ENCODE results near the gene DGKZ.

The DGKZ gene

GRCh38 chr11:46383404-46383758 is 36.1 kb downstream of the DGKZ start:
- Histone ChIP-seq H3K27me3 (ENCODE audit: control insufficient read depth, insufficient read depth, low read length) (no peaks in the 10 kb centered on the region), H3K4me3 (ENCODE audit: low read depth, low read length) (no peak overlapping the region)

GRCh38 chr11:46383974-46384701 is 36.9 kb downstream of the DGKZ start:
- H2AFZ ChIP-seq, result no peak overlapping the region
- no peak overlapping the region for H3K4me2 ChIP-seq (ENCODE audit: low read length)
- H3K27ac ChIP-seq, result no peak overlapping the region
- H3K36me3 ChIP-seq (ENCODE audit: control insufficient read depth, insufficient read depth, low read length), result no peaks in the 10 kb centered on the region
- peaks cover 7% of the 10 kb centered on the region for H3K4me1 ChIP-seq
- no peak overlapping the region for H3K4me3 ChIP-seq (ENCODE audit: low read depth, low read length)
- H3K27me3 ChIP-seq (ENCODE audit: control insufficient read depth, insufficient read depth, low read length), result no peaks in the 10 kb centered on the region
- no peaks in the 10 kb centered on the region for H3K79me2 ChIP-seq
- no peak for TF ChIP-seq CTCF (IDR thresholded peaks at IDR 0.05)
- no peaks in the 10 kb centered on the region for H3K9me3 ChIP-seq (ENCODE audit: control insufficient read depth, low read length)
- no peak overlapping the region for H3K9ac ChIP-seq

More at GRCh38 chr11:46383404-46383758, 36.1 kb downstream of the DGKZ start:
- Histone ChIP-seq H2AFZ (no peak overlapping the region), H3K27ac (no peak overlapping the region), H3K79me2 (no peaks in the 10 kb centered on the region), H3K4me2 (ENCODE audit: low read length) (no peak overlapping the region), H3K36me3 (ENCODE audit: control insufficient read depth, insufficient read depth, low read length) (no peaks in the 10 kb centered on the region), H3K9me3 (ENCODE audit: control insufficient read depth, low read length) (no peaks in the 10 kb centered on the region), H3K4me1 (peaks cover 6% of the 10 kb centered on the region), H3K9ac (no peak overlapping the region)
- no peak for TF ChIP-seq CTCF (IDR thresholded peaks at IDR 0.05)

GRCh38 chr11:46385169-46386004 is 38.1 kb downstream of the DGKZ start:
- H3K4me3 ChIP-seq (ENCODE audit: low read depth, low read length), result no peak overlapping the region
- no peaks in the 10 kb centered on the region for H3K27me3 ChIP-seq (ENCODE audit: control insufficient read depth, insufficient read depth, low read length)
- no peaks in the 10 kb centered on the region for H3K36me3 ChIP-seq (ENCODE audit: control insufficient read depth, insufficient read depth, low read length)
- no peak overlapping the region for H2AFZ ChIP-seq
- no peaks in the 10 kb centered on the region for H3K79me2 ChIP-seq
- peaks cover 7% of the 10 kb centered on the region for H3K4me1 ChIP-seq
- no peak for TF ChIP-seq CTCF (IDR thresholded peaks at IDR 0.05)
- no peak overlapping the region for H3K9ac ChIP-seq
- no peaks in the 10 kb centered on the region for H3K9me3 ChIP-seq (ENCODE audit: control insufficient read depth, low read length)
- no peak overlapping the region for H3K4me2 ChIP-seq (ENCODE audit: low read length)
- no peak overlapping the region for H3K27ac ChIP-seq

GRCh38 chr11:46386005-46386578 is 38.8 kb downstream of the DGKZ start:
- peaks cover 7% of the 10 kb centered on the region for H3K4me1 ChIP-seq
- no peak overlapping the region for H2AFZ ChIP-seq
- no peak for TF ChIP-seq CTCF (IDR thresholded peaks at IDR 0.05)
- H3K27ac ChIP-seq, result no peak overlapping the region
- no peak overlapping the region for H3K4me2 ChIP-seq (ENCODE audit: low read length)
- H3K4me3 ChIP-seq (ENCODE audit: low read depth, low read length), result no peak overlapping the region
- H3K27me3 ChIP-seq (ENCODE audit: control insufficient read depth, insufficient read depth, low read length), result no peaks in the 10 kb centered on the region
- H3K9me3 ChIP-seq (ENCODE audit: control insufficient read depth, low read length), result no peaks in the 10 kb centered on the region
- no peaks in the 10 kb centered on the region for H3K79me2 ChIP-seq
- H3K9ac ChIP-seq, result no peak overlapping the region
- no peaks in the 10 kb centered on the region for H3K36me3 ChIP-seq (ENCODE audit: control insufficient read depth, insufficient read depth, low read length)

Data from parathyroid adenoma (tissue), 2 donors.